ENCODE measurements around the gene KCNMB4.

KCNMB4 gene

GRCh38 chr12:70463997-70464396 lies 97.9 kb downstream of the KCNMB4 start:
- peaks cover 27% of the 10 kb centered on the region for H3K4me1 ChIP-seq (ENCODE audit: low read length)
- H3K9me3 ChIP-seq (ENCODE audit: insufficient read depth, low read length): peaks cover 33% of the 10 kb centered on the region
- H3K4me3 ChIP-seq (ENCODE audit: low read length): no peak overlapping the region
- no peak overlapping the region for H3K4me2 ChIP-seq (ENCODE audit: low read length)
- TF ChIP-seq CTCF (IDR thresholded peaks at IDR 0.05; ENCODE audit: low read depth, low read length) (no peak), EZH2phosphoT487 (IDR thresholded peaks at IDR 0.05; ENCODE audit: low read depth) (no peak)
- H3K36me3 ChIP-seq (replicated peaks; ENCODE audit: low read depth, low read length): peaks cover 21% of the 10 kb centered on the region
- H3K9ac ChIP-seq (ENCODE audit: low read length): no peak overlapping the region
- H2AFZ ChIP-seq (ENCODE audit: low read depth, low read length): no peak overlapping the region
- H3K27me3 ChIP-seq (ENCODE audit: low read depth, low read length): no peaks in the 10 kb centered on the region
- H4K20me1 ChIP-seq (ENCODE audit: insufficient read depth, low read length): no peaks in the 10 kb centered on the region
- no peak overlapping the region for H3K27ac ChIP-seq (ENCODE audit: low read length)
- peaks cover 8% of the 10 kb centered on the region for H3K79me2 ChIP-seq (ENCODE audit: low read length)

GRCh38 chr12:70466753-70467152 lies 100.7 kb downstream of the KCNMB4 start:
- no peak overlapping the region for H3K4me3 ChIP-seq (ENCODE audit: low read length)
- peaks cover 23% of the 10 kb centered on the region for H3K4me1 ChIP-seq (ENCODE audit: low read length)
- no peak overlapping the region for H3K27ac ChIP-seq (ENCODE audit: low read length)
- TF ChIP-seq CTCF (IDR thresholded peaks at IDR 0.05; ENCODE audit: low read depth, low read length): no peak
- TF ChIP-seq EZH2phosphoT487 (IDR thresholded peaks at IDR 0.05; ENCODE audit: low read depth): no peak
- no peaks in the 10 kb centered on the region for H3K27me3 ChIP-seq (ENCODE audit: low read depth, low read length)
- H3K9me3 ChIP-seq (ENCODE audit: insufficient read depth, low read length): peaks cover 24% of the 10 kb centered on the region
- 0 out of 2 replicates have a peak, but pooled peaks cover 3% of the 10 kb centered on the region for H4K20me1 ChIP-seq (ENCODE audit: insufficient read depth, low read length)
- H3K36me3 ChIP-seq (replicated peaks; ENCODE audit: low read depth, low read length): peaks cover 13% of the 10 kb centered on the region
- no peak overlapping the region for H2AFZ ChIP-seq (ENCODE audit: low read depth, low read length)
- no peak overlapping the region for H3K4me2 ChIP-seq (ENCODE audit: low read length)
- no peak overlapping the region for H3K9ac ChIP-seq (ENCODE audit: low read length)
- H3K79me2 ChIP-seq (ENCODE audit: low read length): peaks cover 31% of the 10 kb centered on the region

GRCh38 chr12:70467476-70467875 lies 101.4 kb downstream of the KCNMB4 start:
- Histone ChIP-seq H3K4me2 (ENCODE audit: low read length) (peak overlapping the region; percentile 76), H3K9me3 (ENCODE audit: insufficient read depth, low read length) (peaks cover 24% of the 10 kb centered on the region), H3K9ac (ENCODE audit: low read length) (peak overlapping the region; percentile 83; the same call in 1 of the 2 replicates), H3K36me3 (replicated peaks; ENCODE audit: low read depth, low read length) (peaks cover 13% of the 10 kb centered on the region), H2AFZ (ENCODE audit: low read depth, low read length) (peak overlapping the region; percentile 71; the same call in 1 of the 2 replicates), H3K27me3 (ENCODE audit: low read depth, low read length) (no peaks in the 10 kb centered on the region), H4K20me1 (ENCODE audit: insufficient read depth, low read length) (0 out of 2 replicates have a peak, but pooled peaks cover 3% of the 10 kb centered on the region), H3K4me1 (ENCODE audit: low read length) (peaks cover 23% of the 10 kb centered on the region), H3K4me3 (ENCODE audit: low read length) (peak overlapping the region; percentile 88), H3K27ac (ENCODE audit: low read length) (peak overlapping the region; percentile 90; the same call in 1 of the 2 replicates), H3K79me2 (ENCODE audit: low read length) (peaks cover 33% of the 10 kb centered on the region)
- TF ChIP-seq EZH2phosphoT487 (IDR thresholded peaks at IDR 0.05; ENCODE audit: low read depth) (no peak), CTCF (IDR thresholded peaks at IDR 0.05; ENCODE audit: low read depth, low read length) (no peak)

GRCh38 chr12:70467918-70468733 lies 102.0 kb downstream of the KCNMB4 start:
- Histone ChIP-seq H3K4me1 (ENCODE audit: low read length) (peaks cover 23% of the 10 kb centered on the region), H3K36me3 (replicated peaks; ENCODE audit: low read depth, low read length) (peaks cover 13% of the 10 kb centered on the region), H3K27ac (ENCODE audit: low read length) (peak overlapping the region; percentile 90), H3K9me3 (ENCODE audit: insufficient read depth, low read length) (peaks cover 19% of the 10 kb centered on the region), H3K4me2 (ENCODE audit: low read length) (peak overlapping the region; percentile 76), H3K9ac (ENCODE audit: low read length) (peak overlapping the region; percentile 83), H2AFZ (ENCODE audit: low read depth, low read length) (peak overlapping the region; percentile 71), H3K27me3 (ENCODE audit: low read depth, low read length) (no peaks in the 10 kb centered on the region), H3K4me3 (ENCODE audit: low read length) (peak overlapping the region; percentile 88), H4K20me1 (ENCODE audit: insufficient read depth, low read length) (0 out of 2 replicates have a peak, but pooled peaks cover 3% of the 10 kb centered on the region), H3K79me2 (ENCODE audit: low read length) (peaks cover 33% of the 10 kb centered on the region)
- TF ChIP-seq EZH2phosphoT487 (IDR thresholded peaks at IDR 0.05; ENCODE audit: low read depth) (no peak), CTCF (IDR thresholded peaks at IDR 0.05; ENCODE audit: low read depth, low read length) (no peak)
